Heart left ventricle (tissue), 16 donors: ENCODE measurements around the gene CUL3. TPM values are rescaled to one million over a fixed set of nuclear protein-coding genes. Genes with fewer than 3 reads are reported as not detected.

ENCODE experiments used
- ATAC-seq, 4 donors: fragments of 200-7000 bp; cut with Tn5 transposase; one replicate each; pipeline ENCODE4 v1.9.1; 2020 to 2022; ENCODE audit warnings: moderate library complexity in 4 of 4, mild to moderate bottlenecking in 3 of 4, moderate number of reproducible peaks in 1 of 4
- DNase-seq, 5 donors: peaks; one replicate each; pipeline ENCODE4 v3.0.0-alpha.2; 2020
- H3K27ac ChIP-seq, 12 donors: fragments of 200-600 bp; sonication (generic) in 4 of 12; one replicate each; pipeline versions ENCODE4 v1.5.0 to v1.8.0; 2016 to 2022; ENCODE audit warnings: mild to moderate bottlenecking in 2 of 12
- H3K27me3 ChIP-seq, 9 donors: fragments of 200-600 bp; sonication (generic) in 2 of 9; one replicate each; pipeline versions ENCODE4 v1.5.1 to v1.8.0; 2016 to 2022; ENCODE audit warnings: mild to moderate bottlenecking in 3 of 9
- H3K36me3 ChIP-seq, 9 donors: fragments of 200-600 bp; sonication (generic) in 2 of 9; one replicate each; pipeline versions ENCODE4 v1.5.0 to v1.8.0; 2018 to 2022; ENCODE audit warnings: mild to moderate bottlenecking in 2 of 9
- H3K4me1 ChIP-seq, 12 donors: fragments of 200-600 bp; sonication (generic) in 4 of 12; one replicate each; pipeline versions ENCODE4 v1.5.0 to v1.8.0; 2016 to 2022; ENCODE audit warnings: mild to moderate bottlenecking in 3 of 12
- H3K4me3 ChIP-seq, 12 donors: fragments of 200-600 bp; sonication (generic) in 4 of 12; one replicate each; pipeline versions ENCODE4 v1.5.0 to v1.8.0; 2017 to 2022; ENCODE audit warnings: mild to moderate bottlenecking in 9 of 12, moderate library complexity in 4 of 12
- H3K9me3 ChIP-seq, 12 donors: fragments of 200-600 bp; sonication (generic) in 4 of 12; one replicate each; pipeline versions ENCODE4 v1.5.0 to v1.8.0; 2016 to 2022; ENCODE audit warnings: mild to moderate bottlenecking in 1 of 12
- CTCF ChIP-seq, 12 donors: fragments of 200-600 bp; sonication (generic) in 4 of 12; IDR thresholded peaks; one replicate each; pipeline versions ENCODE4 v1.5.0 to v1.8.0; 2018 to 2022; ENCODE audit warnings: antibody characterized with exemption in 12 of 12, mild to moderate bottlenecking in 5 of 12
- POLR2A ChIP-seq, 2 donors: fragments of 450-650 bp; IDR thresholded peaks; one replicate each; pipeline ENCODE4 v1.6.1; 2017; ENCODE audit warnings: antibody characterized with exemption in 2 of 2, mild to moderate bottlenecking in 2 of 2, moderate library complexity in 2 of 2
- WGBS, 4 donors: extraction: QIAGEN DNeasy Blood & Tissue Kit in 2 of 4; methylation state at CpG; one replicate each; pipeline versions ENCODE4 v1.1.5 to v1.1.7; 2013 to 2018; 5-methylcytosine and 5-hydroxymethylcytosine counted together
- intact Hi-C, 10 donors: fragments of 100-400 bp; cut with DNase I; formaldehyde crosslinking; loops; one replicate each; pipeline versions ENCODE4 v1.11.1 to v1.14.2; 2022
- polyA plus RNA-seq, 2 donors: library from polyadenylated mRNA; stranded (reverse); fragments of 200-250 nt; gene quantifications; one replicate each; pipeline ENCODE4 v1.2.3, GENCODE V29; 2013
- total RNA-seq, 9 donors: library from RNA; depleted of rRNA in 2 of 9; stranded (reverse); fragments of >200 nt in 2 of 9; fragmentation: NEBNext Ultra II Directional in 3 of 9; extraction: Animal tissue kit (Norgen Biotek cat#: 25700) in 3 of 9; gene quantifications; one replicate each; pipeline versions ENCODE4 v1.1.0 to v1.2.4, GENCODE V29; 2016 to 2023
- donor health status: ischemic (EF 13 %, LVEDD 7.1; RV severe dilation, severe dysfunction).
- donor health status: healthy with polysubstance abuse.
- donor health status: DM: no; HTN: yes; CAD: no.
- donor health status: DM: no; HTN: no; CAD: no.
- donor health status: ischemic (EF 25% LVEDD 6.9; RV normal size, moderate dysfunction).
- donor health status: ischemic (EF 25% LVEDD 5.7; RV mildly dilated, moderate dysfunction).
- donor health status: healthy.
- donor health status: DM: yes; HTN: yes; CAD: no.
- donor health status: ischemic (EF 35%, LVEDD 5.7; RV mildly dilated, moderate dysfunction).
- donor health status: nonischemic (EF 11% LVEDD 7.7; RV severe dilation, severe dysfunction).
- donor health status: DM: yes; HTN: yes; CAD: no.
- donor health status: PGD.
- donor health status: ischemic (EF 29% LVEDD 5.4; RV normal size, mild dysfunction).
- donor health status: nonischemic (EF 23%, LVEDD 6.1; RV moderate dilation, normal function).

CUL3 gene
- total and polyA plus RNA-seq, 11 donors = 54.6 to 87.0 (median 72.4) TPM

GRCh38 chr2:224560549-224560948 is 24.6 kb downstream of the CUL3 start:
- H3K9me3 ChIP-seq = no peaks in the 10 kb centered on the region
- no peaks in the 10 kb centered on the region for H3K27me3 ChIP-seq
- no peak overlapping the region for H3K27ac ChIP-seq
- peaks cover 0 to 8% (median 0%) of the 10 kb centered on the region in 9 donors for H3K36me3 ChIP-seq
- TF ChIP-seq CTCF (IDR thresholded peaks at IDR 0.05) (no peak), POLR2A (IDR thresholded peaks at IDR 0.05) (no peak)
- no peak overlapping the region for H3K4me3 ChIP-seq
- H3K4me1 ChIP-seq = peaks cover 0 to 50% (median 29%) of the 10 kb centered on the region in 12 donors
- DNase-seq (no peak), ATAC-seq (no peak)
- intact Hi-C loops = loop anchor here in 1 of 10 donors (10.0 kb wide), 1 partner anchor 76 kb away; no protein-coding TSS in a partner anchor
- 94 to 98% (median 97%) methylated on average over 2 of the region's 2 CpGs for WGBS, 4 donors

DNA sequence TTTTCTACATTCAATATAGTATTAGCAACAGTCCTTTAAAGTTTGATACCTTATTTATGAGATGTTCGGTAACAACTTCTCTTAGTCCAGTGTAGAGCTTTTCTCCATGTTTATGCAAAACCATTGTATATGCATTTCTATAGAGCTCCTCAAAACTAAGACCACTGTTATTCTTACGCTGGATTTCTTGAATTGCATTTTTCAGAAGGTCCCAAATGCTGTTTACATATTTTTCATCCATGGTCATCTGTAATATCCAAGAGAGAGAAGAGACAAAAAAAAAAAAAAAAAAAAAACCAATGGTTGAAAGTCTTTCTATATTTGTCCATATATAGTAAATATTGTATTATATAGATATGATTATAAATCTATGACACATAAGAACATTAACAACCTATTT is 27.6 kb downstream of the CUL3 start:
- Histone ChIP-seq H3K9me3 (no peaks in the 10 kb centered on the region), H3K4me3 (no peak overlapping the region), H3K27ac (no peak overlapping the region), H3K4me1 (peaks cover 0 to 23% (median 16%) of the 10 kb centered on the region in 12 donors), H3K36me3 (peaks cover 0 to 18% (median 4%) of the 10 kb centered on the region in 9 donors), H3K27me3 (no peaks in the 10 kb centered on the region)
- TF ChIP-seq POLR2A (IDR thresholded peaks at IDR 0.05) = no peak
- 96 to 99% (median 97%) methylated on average over 2 of the region's 2 CpGs for WGBS, 4 donors
- ATAC-seq (no peak), DNase-seq (no peak)
- intact Hi-C loops = loop anchor here in 1 of 10 donors (2.0 kb wide), 1 partner anchor 13 kb away; no protein-coding TSS in a partner anchor

DNA sequence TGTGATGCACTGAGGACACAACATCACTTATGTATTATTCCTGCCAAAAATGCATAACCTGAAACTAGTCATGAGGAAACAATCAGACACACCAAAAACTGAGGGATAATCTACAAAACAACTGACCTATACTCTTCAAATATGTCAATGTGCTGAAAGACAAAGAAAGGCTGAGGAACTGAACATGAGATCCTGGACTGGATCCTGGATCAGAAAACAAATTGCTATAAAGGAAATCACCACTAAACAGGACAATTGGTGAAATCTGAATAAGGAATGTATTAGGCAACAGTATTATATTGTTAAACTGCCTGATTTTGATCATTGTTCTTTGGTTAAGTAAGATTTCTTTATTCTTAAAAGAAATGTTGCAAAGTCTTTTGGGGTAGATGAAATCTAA is 28.8 kb downstream of the CUL3 start:
- TF ChIP-seq POLR2A (IDR thresholded peaks at IDR 0.05) (no peak), CTCF (IDR thresholded peaks at IDR 0.05) (no peak)
- H3K27me3 ChIP-seq = no peaks in the 10 kb centered on the region
- H3K4me1 ChIP-seq = peaks cover 0 to 18% (median 10%) of the 10 kb centered on the region in 12 donors
- no peak for ATAC-seq
- H3K27ac ChIP-seq = no peak overlapping the region
- intact Hi-C loops = no loop called here
- no peak for DNase-seq
- peaks cover 0 to 18% (median 4%) of the 10 kb centered on the region in 9 donors for H3K36me3 ChIP-seq
- H3K4me3 ChIP-seq = no peak overlapping the region
- H3K9me3 ChIP-seq = no peaks in the 10 kb centered on the region

- no peak for ATAC-seq
- H3K27me3 ChIP-seq = no peaks in the 10 kb centered on the region
- intact Hi-C loops = no loop called here
- no peak overlapping the region for H3K27ac ChIP-seq
- DNase-seq = no peak
- H3K4me3 ChIP-seq = no peak overlapping the region
- no peaks in the 10 kb centered on the region for H3K9me3 ChIP-seq
- peaks cover 0 to 16% (median 6%) of the 10 kb centered on the region in 12 donors for H3K4me1 ChIP-seq
- peaks cover 0 to 18% (median 4%) of the 10 kb centered on the region in 9 donors for H3K36me3 ChIP-seq
- 91 to 95% (median 92%) methylated on average over 4 of the region's 4 CpGs for WGBS, 4 donors
- TF ChIP-seq CTCF (IDR thresholded peaks at IDR 0.05) = no peak
- no peak for TF ChIP-seq POLR2A (IDR thresholded peaks at IDR 0.05)
Measured at GRCh38 chr2:224555823-224556366, 29.3 kb downstream of the CUL3 start.

GRCh38 chr2:224552771-224553170 is 32.4 kb downstream of the CUL3 start:
- no peaks in the 10 kb centered on the region for H3K9me3 ChIP-seq
- ATAC-seq = no peak
- 95 to 97% (median 97%) methylated on average over 2 of the region's 2 CpGs for WGBS, 4 donors
- no peak overlapping the region for H3K4me3 ChIP-seq
- H3K4me1 ChIP-seq = peaks cover 0 to 7% (median 1%) of the 10 kb centered on the region in 12 donors
- intact Hi-C loops = no loop called here
- peaks cover 0 to 18% (median 4%) of the 10 kb centered on the region in 9 donors for H3K36me3 ChIP-seq
- no peak for TF ChIP-seq CTCF (IDR thresholded peaks at IDR 0.05)
- TF ChIP-seq POLR2A (IDR thresholded peaks at IDR 0.05) = no peak
- no peak for DNase-seq
- H3K27ac ChIP-seq = no peak overlapping the region
- no peaks in the 10 kb centered on the region for H3K27me3 ChIP-seq
